ENCODE data around the gene C10orf88.

DNA sequence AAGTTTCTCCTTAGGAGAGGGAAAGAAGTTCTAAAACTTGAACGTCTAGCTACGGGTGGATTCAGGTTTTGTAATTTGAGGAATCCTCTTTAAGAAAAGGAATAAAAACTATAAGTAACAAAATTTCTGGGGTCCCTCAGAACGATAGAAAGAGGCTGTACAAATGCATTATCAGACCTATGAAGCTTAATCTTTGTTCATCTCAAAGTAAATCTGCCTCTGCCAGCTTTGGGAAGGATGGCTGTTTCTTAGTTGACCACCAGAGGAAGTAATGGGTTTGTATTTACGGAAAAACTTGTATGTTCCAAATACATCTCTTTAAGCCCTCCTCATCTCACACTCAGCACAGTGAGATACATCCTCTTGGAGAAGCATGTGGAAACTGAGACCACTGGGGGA, 27.0 kb upstream of the C10orf88 start:
- no peak for TF ChIP-seq EZH2phosphoT487 (IDR thresholded peaks at IDR 0.05; ENCODE audit: borderline replicate concordance, low read length)
- TF ChIP-seq CTCF (conservative IDR thresholded peaks at IDR 0.05; ENCODE audit: low read depth, low read length): peak; percentile 32; the same call in 1 of the 2 replicates
